Measurements from ENCODE around the gene CCDC197.

DNA sequence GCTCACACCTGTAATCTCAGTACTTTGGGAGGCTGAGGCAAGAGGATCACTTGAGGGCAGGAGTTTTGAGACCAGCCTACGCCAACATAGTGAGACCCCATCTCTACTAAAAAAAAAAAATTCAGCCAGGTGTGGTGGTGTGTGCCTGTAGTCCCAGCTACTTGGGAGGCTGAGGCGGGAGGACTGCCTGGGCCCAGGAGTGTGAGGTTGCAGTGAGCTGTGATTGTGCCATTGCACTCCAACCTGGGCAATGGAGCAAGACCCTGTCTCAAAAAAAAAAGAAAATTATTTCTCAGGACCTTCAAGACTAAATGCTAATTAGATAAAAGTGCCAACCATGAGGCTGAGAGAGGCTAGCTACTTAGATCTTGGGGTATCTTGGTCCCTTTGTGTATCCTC is 52.5 kb downstream of the CCDC197 start:
- TF ChIP-seq, protein P1, sequence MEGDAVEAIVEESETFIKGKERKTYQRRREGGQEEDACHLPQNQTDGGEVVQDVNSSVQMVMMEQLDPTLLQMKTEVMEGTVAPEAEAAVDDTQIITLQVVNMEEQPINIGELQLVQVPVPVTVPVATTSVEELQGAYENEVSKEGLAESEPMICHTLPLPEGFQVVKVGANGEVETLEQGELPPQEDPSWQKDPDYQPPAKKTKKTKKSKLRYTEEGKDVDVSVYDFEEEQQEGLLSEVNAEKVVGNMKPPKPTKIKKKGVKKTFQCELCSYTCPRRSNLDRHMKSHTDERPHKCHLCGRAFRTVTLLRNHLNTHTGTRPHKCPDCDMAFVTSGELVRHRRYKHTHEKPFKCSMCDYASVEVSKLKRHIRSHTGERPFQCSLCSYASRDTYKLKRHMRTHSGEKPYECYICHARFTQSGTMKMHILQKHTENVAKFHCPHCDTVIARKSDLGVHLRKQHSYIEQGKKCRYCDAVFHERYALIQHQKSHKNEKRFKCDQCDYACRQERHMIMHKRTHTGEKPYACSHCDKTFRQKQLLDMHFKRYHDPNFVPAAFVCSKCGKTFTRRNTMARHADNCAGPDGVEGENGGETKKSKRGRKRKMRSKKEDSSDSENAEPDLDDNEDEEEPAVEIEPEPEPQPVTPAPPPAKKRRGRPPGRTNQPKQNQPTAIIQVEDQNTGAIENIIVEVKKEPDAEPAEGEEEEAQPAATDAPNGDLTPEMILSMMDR (IDR thresholded peaks at IDR 0.05) = no peak
- TF ChIP-seq POLR2A (IDR thresholded peaks at IDR 0.05) = no peak

Data from testis (tissue), 2 donors.